HPDE6-E6E7 (cell line): ENCODE results near the gene BICRAL.
"Not testable (repeated sequence)": the region's sequence is repeated elsewhere in the genome, so short reads cannot be mapped to it uniquely, and the experiment has no call there.

Experiments used
- DNase-seq: peaks from one replicate; pipeline ENCODE4 v3.0.0; 2011; ENCODE audit warnings: missing footprints; ENCODE audit errors: extremely low spot score

BICRAL gene

GRCh38 chr6:42795651-42796050 is 13.8 kb downstream of the BICRAL start:
- no peak for DNase-seq

- no peak for DNase-seq
Measured at GRCh38 chr6:42796171-42796570, 14.3 kb downstream of the BICRAL start.

GRCh38 chr6:42797696-42798095 is 15.8 kb downstream of the BICRAL start:
- not testable (repeated sequence) for DNase-seq

- no peak for DNase-seq
Measured at GRCh38 chr6:42805297-42805861, 23.5 kb downstream of the BICRAL start.

- not testable (repeated sequence) for DNase-seq
Measured at GRCh38 chr6:42806359-42806758, 24.5 kb downstream of the BICRAL start.

GRCh38 chr6:42808492-42809483 is 26.9 kb downstream of the BICRAL start:
- no peak for DNase-seq

- DNase-seq = no peak
Measured at GRCh38 chr6:42813074-42813645, 31.3 kb downstream of the BICRAL start.

DNA sequence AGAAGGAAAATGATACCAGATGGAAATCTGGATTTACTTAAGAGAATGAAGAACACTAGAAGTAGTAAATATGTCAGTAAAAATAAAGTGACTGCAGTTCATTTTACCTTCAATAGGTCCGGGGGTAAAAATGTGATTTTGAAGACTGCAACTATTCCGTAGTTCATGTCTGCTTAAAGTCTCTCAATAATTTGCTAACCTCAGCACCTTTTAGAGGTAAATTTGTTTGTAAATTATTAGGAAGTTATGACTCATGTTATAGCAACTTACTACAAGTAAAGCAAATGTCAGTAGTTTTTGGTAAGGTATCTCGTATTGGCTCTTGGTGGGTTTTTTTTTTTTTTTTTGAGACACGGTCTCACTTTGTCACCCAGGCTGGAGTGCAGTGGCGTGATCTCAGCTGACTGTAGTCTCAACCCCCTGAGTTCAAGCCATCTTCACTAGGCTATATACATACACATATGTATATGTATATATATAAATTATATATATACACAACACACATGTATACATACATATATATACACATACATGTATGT is 32.1 kb downstream of the BICRAL start:
- no peak for DNase-seq

- not testable (repeated sequence) for DNase-seq
Measured at GRCh38 chr6:42815726-42816125, 33.9 kb downstream of the BICRAL start.

- DNase-seq = no peak
Measured at GRCh38 chr6:42817907-42818306, 36.1 kb downstream of the BICRAL start.

DNA sequence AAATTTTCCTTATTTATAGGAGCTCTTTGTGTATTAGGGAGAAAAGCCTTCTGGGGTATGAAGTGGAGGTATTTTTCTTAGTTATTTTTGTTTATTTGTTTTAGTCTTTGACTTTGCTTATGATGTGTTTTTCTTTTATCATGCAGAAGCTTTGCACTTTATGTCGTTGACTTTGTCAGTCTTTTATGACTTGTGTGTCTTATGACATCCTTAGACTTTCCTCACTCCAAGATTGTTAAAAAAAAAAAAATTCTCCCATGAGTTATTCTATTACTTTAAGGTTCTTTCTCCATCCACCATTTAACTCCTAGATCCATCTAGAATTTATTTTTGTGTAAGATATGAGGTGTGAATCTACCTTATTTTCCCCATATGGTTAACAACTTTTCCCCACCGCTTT is 36.6 kb downstream of the BICRAL start:
- DNase-seq = no peak

DNA sequence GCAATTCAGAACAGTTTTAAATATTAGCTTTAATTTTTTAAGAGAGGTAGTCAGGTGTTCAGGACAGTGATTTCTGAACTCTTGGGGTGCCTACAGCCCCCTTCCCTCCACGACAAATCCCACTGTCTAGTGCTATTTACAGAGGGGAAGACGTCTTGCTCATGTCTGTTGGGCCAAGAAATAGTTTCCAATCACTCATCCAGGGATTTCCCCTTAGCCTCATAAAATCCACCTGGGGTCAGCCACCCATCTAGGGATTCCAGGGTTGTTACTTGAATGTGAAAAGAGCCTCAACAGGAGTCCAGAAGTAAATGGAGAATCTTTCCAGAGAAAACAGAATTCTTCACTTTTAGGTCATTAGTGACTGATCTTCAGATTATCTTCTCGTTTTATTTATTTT is 37.0 kb downstream of the BICRAL start:
- DNase-seq = no peak

DNA sequence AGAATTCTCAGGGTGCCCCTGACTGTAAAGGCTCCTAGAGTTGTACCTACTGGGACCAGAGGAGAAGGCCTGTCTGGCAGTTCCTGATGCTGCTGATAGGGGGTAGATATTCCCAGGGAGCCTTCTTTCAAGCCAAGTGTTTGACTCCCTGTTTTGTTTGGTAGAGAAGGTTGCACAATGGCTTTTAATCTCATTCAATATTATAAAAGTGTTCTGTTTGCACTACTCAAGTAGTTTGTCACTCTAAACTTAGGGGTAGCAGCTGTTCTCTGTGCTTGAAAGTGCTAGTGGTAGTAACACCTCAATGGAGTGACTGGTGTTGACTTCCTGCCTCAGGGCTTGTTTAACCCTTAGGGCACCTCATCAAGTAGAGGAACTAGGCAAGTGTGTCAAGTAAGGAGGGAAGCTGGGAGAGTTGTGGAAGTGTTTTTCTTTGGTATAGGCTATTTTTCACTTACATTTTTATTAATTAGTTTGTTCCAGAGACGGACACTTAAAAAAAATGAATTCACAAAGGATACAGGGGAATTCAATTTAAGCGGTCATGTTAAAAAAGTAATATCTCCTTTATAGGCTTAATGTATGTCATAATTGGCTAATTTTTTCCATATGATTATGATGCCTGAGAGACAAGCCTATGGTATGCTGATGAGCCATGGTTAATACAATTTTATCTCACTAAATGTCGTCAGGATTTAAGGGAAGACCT is 38.1 kb downstream of the BICRAL start:
- no peak for DNase-seq

GRCh38 chr6:42820512-42821340 is 38.9 kb downstream of the BICRAL start:
- no peak for DNase-seq

DNA sequence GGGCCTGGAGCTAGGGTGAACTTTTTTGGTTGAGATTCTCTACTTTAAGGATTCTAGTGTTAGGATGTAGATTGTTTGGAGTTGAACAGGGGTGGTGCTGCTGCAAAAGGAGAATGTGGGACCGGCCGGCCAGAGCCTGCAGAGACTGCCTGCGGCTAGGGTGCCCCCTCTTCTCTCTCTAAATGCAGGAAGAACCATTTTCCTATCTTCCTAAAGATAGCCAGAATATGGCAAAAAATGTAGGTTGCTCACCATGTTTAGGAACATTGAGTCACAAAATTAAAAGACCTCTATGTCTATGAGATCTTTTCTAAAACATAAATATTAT is 39.5 kb downstream of the BICRAL start:
- DNase-seq = no peak

DNA sequence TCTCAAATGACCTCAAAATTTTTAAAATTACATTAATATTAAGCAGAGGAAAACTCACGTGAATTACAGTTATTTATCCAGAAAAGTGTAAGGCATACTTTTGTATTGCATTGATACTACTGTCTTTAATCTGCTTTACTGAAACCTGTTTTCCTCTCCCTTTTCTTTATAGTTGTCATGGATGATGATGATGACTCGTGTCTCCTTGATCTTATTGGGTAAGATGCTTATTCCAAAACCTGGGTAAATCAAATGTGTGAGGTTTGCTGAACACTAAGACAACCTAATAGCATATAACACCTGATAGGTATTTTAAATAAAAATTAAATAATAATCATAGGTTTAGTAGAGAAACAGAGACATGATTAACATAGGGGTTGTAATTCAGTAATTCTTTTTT is 40.0 kb downstream of the BICRAL start:
- no peak for DNase-seq

DNA sequence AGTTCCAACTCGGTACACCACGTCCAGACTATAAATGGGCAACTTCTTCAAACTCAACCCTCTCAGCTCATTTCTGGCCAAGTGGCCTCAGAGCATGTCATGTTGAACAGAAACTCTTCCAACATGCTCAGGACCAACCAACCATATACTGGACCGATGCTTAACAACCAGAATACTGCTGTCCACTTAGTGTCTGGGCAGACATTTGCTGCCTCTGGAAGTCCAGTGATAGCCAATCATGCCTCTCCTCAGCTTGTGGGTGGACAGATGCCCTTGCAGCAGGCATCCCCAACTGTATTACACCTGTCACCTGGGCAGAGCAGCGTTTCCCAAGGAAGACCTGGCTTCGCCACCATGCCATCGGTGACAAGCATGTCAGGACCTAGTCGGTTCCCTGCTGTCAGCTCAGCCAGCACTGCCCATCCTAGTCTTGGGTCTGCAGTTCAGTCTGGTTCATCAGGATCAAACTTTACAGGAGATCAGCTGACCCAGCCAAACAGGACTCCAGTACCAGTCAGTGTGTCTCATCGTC is 47.8 kb downstream of the BICRAL start:
- DNase-seq = no peak

DNA sequence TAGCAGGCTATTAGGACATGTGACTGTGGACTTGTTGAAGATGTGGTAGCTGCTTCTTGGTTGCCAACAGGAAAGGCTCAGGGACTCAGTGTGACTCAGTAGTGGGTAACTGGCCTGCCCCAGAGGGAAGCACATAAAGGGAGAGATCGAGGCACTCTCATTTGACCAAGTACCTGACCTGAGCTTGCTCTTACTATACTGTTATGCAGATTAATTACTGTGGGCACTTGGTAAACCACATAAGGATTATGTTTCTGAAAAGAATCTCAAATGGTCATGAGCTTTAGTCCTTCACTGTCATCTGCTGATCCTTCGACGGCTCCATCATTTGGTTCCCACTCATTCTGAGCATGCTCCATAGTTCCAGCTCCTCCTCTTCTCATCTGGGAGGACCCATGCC is 49.4 kb downstream of the BICRAL start:
- DNase-seq = no peak

DNA sequence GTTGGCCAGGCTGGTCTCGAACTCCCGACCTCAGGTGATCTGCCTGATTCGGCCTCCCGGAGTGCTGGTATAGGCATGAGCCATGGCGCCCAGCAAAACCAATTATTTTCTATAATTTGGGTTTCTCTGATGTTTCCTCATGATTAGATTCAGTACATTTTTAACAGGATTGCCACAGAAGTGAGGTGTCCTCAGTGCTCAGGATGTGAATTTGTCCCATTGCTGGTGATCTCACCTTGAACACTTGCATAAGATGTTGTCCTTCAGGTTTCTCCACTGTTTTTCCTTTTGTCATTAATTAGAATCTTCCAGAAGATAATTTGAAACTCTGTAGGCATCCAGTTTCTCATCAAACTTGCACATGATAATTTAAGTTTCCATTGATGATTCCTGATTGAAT is 52.2 kb downstream of the BICRAL start:
- no peak for DNase-seq

GRCh38 chr6:42841844-42842584 is 60.2 kb downstream of the BICRAL start:
- no peak for DNase-seq
